Stomach (tissue), 4 donors: ENCODE data around the gene TOGARAM1.

Experiments used
- CTCF ChIP-seq, 7 experiments: fragments of 450-650 bp in 4 of 7; fragments of 200-600 bp in 3 of 7; sonication (generic) in 3 of 7; IDR thresholded peaks; one replicate each; pipeline ENCODE4 v1.5.1; 2016 to 2019; ENCODE audit warnings: antibody characterized with exemption in 7 of 7, control low read depth in 2 of 7, mild to moderate bottlenecking in 1 of 7
- EP300 ChIP-seq: sonication (generic); formaldehyde crosslinking; IDR thresholded peaks from one replicate; pipeline ENCODE4 v1.6.1; 2017; ENCODE audit warnings: antibody characterized with exemption

- TF ChIP-seq CTCF (IDR thresholded peaks at IDR 0.05), result no peak
- no peak for TF ChIP-seq EP300
Measured at GRCh38 chr14:44952391-44953110, 9.4 kb upstream of the TOGARAM1 start.
